Parathyroid adenoma (tissue), 2 donors: ENCODE results near the gene CFAP100.

Experiments
- H2AFZ ChIP-seq: fragments of 300-600 bp; sonication (generic); one replicate; pipeline ENCODE4 v1.7.0; 2017; ENCODE audit warnings: antibody characterized with exemption, mild to moderate bottlenecking
- H3K27ac ChIP-seq: fragments of 300-600 bp; sonication (generic); one replicate; pipeline ENCODE4 v1.7.0; 2017
- H3K27me3 ChIP-seq: fragments of 300-600 bp; sonication (generic); one replicate; pipeline ENCODE4 v1.7.0; 2017; ENCODE audit warnings: low read length; ENCODE audit not compliant: control insufficient read depth, insufficient read depth
- H3K36me3 ChIP-seq: fragments of 300-600 bp; sonication (generic); one replicate; pipeline ENCODE4 v1.7.0; 2017; ENCODE audit warnings: low read length; ENCODE audit not compliant: control insufficient read depth, insufficient read depth
- H3K4me1 ChIP-seq: fragments of 300-600 bp; sonication (generic); one replicate; pipeline ENCODE4 v1.7.0; 2017; ENCODE audit warnings: control low read depth
- H3K4me2 ChIP-seq: fragments of 300-600 bp; sonication (generic); one replicate; pipeline ENCODE4 v1.7.0; 2017; ENCODE audit warnings: low read length
- H3K4me3 ChIP-seq: fragments of 300-600 bp; sonication (generic); one replicate; pipeline ENCODE4 v1.7.0; 2017; ENCODE audit warnings: low read depth, low read length
- H3K79me2 ChIP-seq: fragments of 300-600 bp; sonication (generic); one replicate; pipeline ENCODE4 v1.7.0; 2017; ENCODE audit warnings: control low read depth
- H3K9ac ChIP-seq: fragments of 300-600 bp; sonication (generic); one replicate; pipeline ENCODE4 v1.7.0; 2017; ENCODE audit warnings: mild to moderate bottlenecking
- H3K9me3 ChIP-seq: fragments of 300-600 bp; sonication (generic); one replicate; pipeline ENCODE4 v1.7.0; 2017; ENCODE audit warnings: low read length; ENCODE audit not compliant: control insufficient read depth
- CTCF ChIP-seq: fragments of 300-600 bp; sonication (generic); IDR thresholded peaks from one replicate; pipeline ENCODE4 v1.7.0; 2017; ENCODE audit warnings: antibody characterized with exemption, mild to moderate bottlenecking
- donor health status: primary hyperparathyroidism.

Gene CFAP100

GRCh38 chr3:126478581-126479310 is 84.0 kb downstream of the CFAP100 start:
- H3K36me3 ChIP-seq = no peaks in the 10 kb centered on the region
- H3K9ac ChIP-seq = no peak overlapping the region
- no peak overlapping the region for H3K4me3 ChIP-seq
- no peak overlapping the region for H3K27ac ChIP-seq
- peaks cover 9% of the 10 kb centered on the region for H3K4me1 ChIP-seq
- H3K4me2 ChIP-seq = no peak overlapping the region
- H3K79me2 ChIP-seq = peaks cover 6% of the 10 kb centered on the region
- no peaks in the 10 kb centered on the region for H3K9me3 ChIP-seq
- TF ChIP-seq CTCF = no peak
- no peak overlapping the region for H2AFZ ChIP-seq
- H3K27me3 ChIP-seq = no peaks in the 10 kb centered on the region

- Histone ChIP-seq H3K9me3 (no peaks in the 10 kb centered on the region), H3K27ac (no peak overlapping the region), H3K27me3 (no peaks in the 10 kb centered on the region), H3K79me2 (peaks cover 2% of the 10 kb centered on the region), H2AFZ (no peak overlapping the region), H3K36me3 (no peaks in the 10 kb centered on the region), H3K4me1 (peaks cover 10% of the 10 kb centered on the region), H3K4me2 (no peak overlapping the region), H3K4me3 (no peak overlapping the region), H3K9ac (no peak overlapping the region)
- TF ChIP-seq CTCF = no peak
Measured at GRCh38 chr3:126479642-126480041, 84.9 kb downstream of the CFAP100 start.

- H3K4me1 ChIP-seq = peaks cover 8% of the 10 kb centered on the region
- H3K9me3 ChIP-seq = no peaks in the 10 kb centered on the region
- no peak overlapping the region for H3K9ac ChIP-seq
- no peak overlapping the region for H2AFZ ChIP-seq
- no peak overlapping the region for H3K4me3 ChIP-seq
- H3K36me3 ChIP-seq = no peaks in the 10 kb centered on the region
- no peak overlapping the region for H3K4me2 ChIP-seq
- no peak overlapping the region for H3K27ac ChIP-seq
- no peaks in the 10 kb centered on the region for H3K27me3 ChIP-seq
- no peak for TF ChIP-seq CTCF
- H3K79me2 ChIP-seq = no peaks in the 10 kb centered on the region
Measured at GRCh38 chr3:126480206-126480605, 85.5 kb downstream of the CFAP100 start.

- Histone ChIP-seq H3K4me1 (peaks cover 8% of the 10 kb centered on the region), H3K36me3 (no peaks in the 10 kb centered on the region), H3K4me2 (no peak overlapping the region), H3K27ac (no peak overlapping the region), H3K79me2 (no peaks in the 10 kb centered on the region), H3K9ac (no peak overlapping the region), H3K4me3 (no peak overlapping the region), H2AFZ (no peak overlapping the region), H3K9me3 (no peaks in the 10 kb centered on the region), H3K27me3 (no peaks in the 10 kb centered on the region)
- no peak for TF ChIP-seq CTCF
Measured at GRCh38 chr3:126480861-126481260, 86.2 kb downstream of the CFAP100 start.
